Kidney (tissue), 14 donors: ENCODE measurements around the gene ACOXL. TPM values are rescaled to one million over a fixed set of nuclear protein-coding genes. Genes with fewer than 3 reads are reported as not detected.

ENCODE experiments used
- DNase-seq, 5 donors: peaks; one replicate each; pipeline ENCODE4 v3.0.0-alpha.2; 2013 to 2020
- FAIRE-seq: peaks from 2 replicates; lab custom pipeline; 2012; peaks lifted over from hg19 to GRCh38; lab: Jason Lieb, UNC
- H3K27ac ChIP-seq, 2 donors: one replicate each; pipeline ENCODE4 v1.7.0; 2013; ENCODE audit warnings: low read depth in 2 of 2, low read length in 2 of 2, inconsistent platforms in 1 of 2
- H3K27me3 ChIP-seq: one replicate; pipeline ENCODE4 v1.7.1; 2013; ENCODE audit warnings: low read length, inconsistent platforms; ENCODE audit not compliant: control insufficient read depth, insufficient read depth
- H3K36me3 ChIP-seq, 3 donors: one replicate each; pipeline versions ENCODE4 v1.7.0 to v1.7.1; 2013; ENCODE audit warnings: low read length in 3 of 3, control low read depth in 1 of 3, inconsistent platforms in 1 of 3; ENCODE audit not compliant: insufficient read depth in 3 of 3, control insufficient read depth in 2 of 3
- H3K4me1 ChIP-seq, 3 donors: one replicate each; pipeline versions ENCODE4 v1.7.0 to v1.7.1; 2013; ENCODE audit warnings: low read length in 3 of 3, inconsistent platforms in 1 of 3, low read depth in 1 of 3; ENCODE audit not compliant: control insufficient read depth in 2 of 3, insufficient read depth in 2 of 3
- H3K4me3 ChIP-seq, 3 donors: one replicate each; pipeline versions ENCODE4 v1.7.0 to v1.8.1; 2013; ENCODE audit warnings: low read length in 3 of 3, control low read depth in 1 of 3, inconsistent platforms in 1 of 3
- H3K9ac ChIP-seq, 3 donors: one replicate each; pipeline versions ENCODE4 v1.7.0 to v1.7.1; 2013; ENCODE audit warnings: low read length in 3 of 3, control low read depth in 1 of 3, inconsistent platforms in 1 of 3
- H3K9me3 ChIP-seq, 3 donors: one replicate each; pipeline versions ENCODE4 v1.7.0 to v1.7.1; 2013; ENCODE audit warnings: low read length in 3 of 3, control low read depth in 1 of 3, inconsistent platforms in 1 of 3; ENCODE audit not compliant: control insufficient read depth in 2 of 3, insufficient read depth in 1 of 3
- CTCF ChIP-seq: IDR thresholded peaks from 3 replicates; pipeline ENCODE4 v1.5.1; 2012; ENCODE audit warnings: mild to moderate bottlenecking, moderate library complexity, borderline replicate concordance; ENCODE audit not compliant: insufficient read depth; ENCODE audit errors: extremely low read depth
- intact Hi-C: fragments of 100-400 bp; cut with DNase I; formaldehyde crosslinking; loops from one replicate; pipeline ENCODE4 v1.11.1; 2022
- polyA plus RNA-seq: library from polyadenylated mRNA; stranded (reverse); fragments of 350-450 nt; fragmentation: Illumina TruSeq; extraction: RNeasy Lipid Tissue Mini Kit (QIAGEN cat#74804); gene quantifications from one replicate; pipeline ENCODE4 v1.2.3, GENCODE V29; 2014; ENCODE audit warnings: low read depth, low replicate concordance; ENCODE audit not compliant: insufficient read depth
- total RNA-seq: library from RNA; stranded (reverse); fragmentation: NEBNext Ultra II Directional; extraction: Animal tissue kit (Norgen Biotek cat#: 25700); gene quantifications from one replicate; pipeline ENCODE4 v1.2.1, GENCODE V29; 2021
- donor health status: control.
- donor health status: control.
- donor health status: control.
- donor health status: control.
- donor health status: control.
- donor health status: DM: yes; HTN: yes; CAD: no.
- donor health status: Normal renal cell carcinoma (clear cell type).

The ACOXL gene
- total and polyA plus RNA-seq, 2 donors from 2014 or later: 2.0 TPM; not detected in 1

GRCh38 chr2:111118981-111119821 lies 386.8 kb downstream of the ACOXL start:
- no peak overlapping the region for H3K9ac ChIP-seq
- TF ChIP-seq CTCF: no peak
- no peak overlapping the region for H3K27ac ChIP-seq
- DNase-seq: peak; percentile 35 to 78 (median 57)
- H3K36me3 ChIP-seq: no peaks in the 10 kb centered on the region
- intact Hi-C loops: no loop called here
- H3K9me3 ChIP-seq: no peaks in the 10 kb centered on the region
- H3K4me3 ChIP-seq: peak overlapping the region in 1 of 3 donors; percentile 63
- FAIRE-seq: no peak
- peaks cover 18% of the 10 kb centered on the region for H3K27me3 ChIP-seq
- H3K4me1 ChIP-seq: peaks cover 0 to 23% (median 5%) of the 10 kb centered on the region in 3 donors

GRCh38 chr2:111119822-111120252 lies 387.5 kb downstream of the ACOXL start:
- Histone ChIP-seq H3K9ac (peak overlapping the region in 1 of 3 donors; percentile 65), H3K27me3 (peaks cover 18% of the 10 kb centered on the region), H3K9me3 (no peaks in the 10 kb centered on the region), H3K36me3 (peaks cover 0 to 3% (median 1%) of the 10 kb centered on the region in 3 donors), H3K4me3 (peak overlapping the region in 2 of 3 donors; percentile 30 to 61), H3K4me1 (peaks cover 0 to 23% (median 5%) of the 10 kb centered on the region in 3 donors), H3K27ac (peak overlapping the region; percentile 20 to 83)
- TF ChIP-seq CTCF: no peak
- intact Hi-C loops: no loop called here
- FAIRE-seq (no peak), DNase-seq (peak in 3 of 5 donors; percentile 41 to 77 (median 53))

- Histone ChIP-seq H3K9ac (peak within 1 kb of the TSS; percentile 32 to 86 (median 70)), H3K27me3 (peaks cover 18% of the 10 kb centered on the region), H3K4me3 (peak within 1 kb of the TSS; percentile 60 to 76 (median 75)), H3K4me1 (peaks cover 0 to 25% (median 5%) of the 10 kb centered on the region in 3 donors), H3K36me3 (peaks cover 0 to 9% (median 7%) of the 10 kb centered on the region in 3 donors), H3K9me3 (no peaks in the 10 kb centered on the region), H3K27ac (peak within 1 kb of the TSS; percentile 83 to 91)
- DNase-seq: peak; percentile 95 to 98 (median 96)
- FAIRE-seq: no peak
- intact Hi-C loops: no loop called here
- no peak for TF ChIP-seq CTCF
Measured at GRCh38 chr2:111120253-111121027, 388.1 kb downstream of the ACOXL start, which contains the start of gene BCL2L11. Gene BCL2L11, plus strand, starts transcription at chr2:111120914. Its CDS starts 2,832 bp downstream, at chr2:111123746.
